Astrocyte (in vitro differentiated cells and primary cell): ENCODE measurements around the gene PLEKHG5. TPM values are rescaled to one million over a fixed set of nuclear protein-coding genes. Genes with fewer than 3 reads are reported as not detected.
A peak's percentile ranks its signal among the peaks of the same experiment; 100 is the strongest.

Experiments used
- DNase-seq: peaks from one replicate; pipeline ENCODE4 v3.0.0-alpha.2; 2010; ENCODE audit warnings: low read depth
- FAIRE-seq: peaks from 2 replicates; lab custom pipeline; 2011; peaks lifted over from hg19 to GRCh38; lab: Jason Lieb, UNC
- H2AFZ ChIP-seq: 2 replicates; pipeline ENCODE4 v1.6.0; 2012; ENCODE audit warnings: low read depth, low read length, inconsistent platforms
- H3K27ac ChIP-seq: 2 replicates; pipeline ENCODE4 v1.5.1; 2011; ENCODE audit warnings: low read depth, low read length, inconsistent platforms
- H3K27me3 ChIP-seq: 2 replicates; pipeline ENCODE4 v1.6.0; 2011; ENCODE audit warnings: low read length, inconsistent platforms; ENCODE audit not compliant: insufficient read depth
- H3K36me3 ChIP-seq: 2 replicates; pipeline ENCODE4 v1.5.1; 2011; ENCODE audit warnings: low read length, inconsistent platforms; ENCODE audit not compliant: insufficient read depth
- H3K4me1 ChIP-seq: 2 replicates; pipeline ENCODE4 v1.5.1; 2011; ENCODE audit warnings: low read length, inconsistent platforms; ENCODE audit not compliant: insufficient read depth
- H3K4me2 ChIP-seq: 2 replicates; pipeline ENCODE4 v1.6.0; 2012; ENCODE audit warnings: low read length, inconsistent platforms
- H3K4me3 ChIP-seq: 2 replicates; pipeline ENCODE4 v1.5.1; 2011; ENCODE audit warnings: low read depth, mild to moderate bottlenecking, low read length, inconsistent platforms; ENCODE audit not compliant: insufficient read depth
- H3K79me2 ChIP-seq: 2 replicates; pipeline ENCODE4 v1.6.0; 2012; ENCODE audit warnings: mild to moderate bottlenecking, low read length, inconsistent platforms; ENCODE audit not compliant: insufficient read depth
- H3K9ac ChIP-seq: 2 replicates; pipeline ENCODE4 v1.6.0; 2012; ENCODE audit warnings: mild to moderate bottlenecking, low read length, inconsistent platforms
- H3K9me3 ChIP-seq: 2 replicates; pipeline ENCODE4 v1.5.1; 2012; ENCODE audit warnings: low read depth, mild to moderate bottlenecking, low read length, inconsistent platforms; ENCODE audit not compliant: insufficient read depth
- H4K20me1 ChIP-seq: 2 replicates; pipeline ENCODE4 v1.6.0; 2012; ENCODE audit warnings: low read length, inconsistent platforms; ENCODE audit not compliant: insufficient read depth
- H3K27ac Mint-ChIP-seq: one replicate; pipeline ENCODE4 v1.8.0; 2021; ENCODE audit warnings: mild to moderate bottlenecking, mixed read lengths; ENCODE audit not compliant: unreplicated experiment
- H3K27me3 Mint-ChIP-seq: one replicate; pipeline ENCODE4 v1.8.0; 2021; ENCODE audit warnings: low read depth, mixed read lengths; ENCODE audit not compliant: unreplicated experiment
- H3K36me3 Mint-ChIP-seq: one replicate; pipeline ENCODE4 v1.8.0; 2021; ENCODE audit warnings: low read depth, mixed read lengths; ENCODE audit not compliant: unreplicated experiment
- H3K4me1 Mint-ChIP-seq: one replicate; pipeline ENCODE4 v1.8.0; 2021; ENCODE audit warnings: low read depth, mixed read lengths; ENCODE audit not compliant: unreplicated experiment
- H3K4me3 Mint-ChIP-seq: one replicate; pipeline ENCODE4 v1.8.0; 2021; ENCODE audit warnings: mild to moderate bottlenecking, moderate library complexity, mixed read lengths; ENCODE audit not compliant: unreplicated experiment
- H3K9me3 Mint-ChIP-seq: one replicate; pipeline ENCODE4 v1.8.0; 2021; ENCODE audit warnings: mild to moderate bottlenecking, mixed read lengths; ENCODE audit not compliant: unreplicated experiment
- EZH2 ChIP-seq: IDR thresholded peaks from 2 replicates; pipeline ENCODE4 v1.6.1; 2012; ENCODE audit warnings: mild to moderate bottlenecking, low read length, inconsistent platforms; ENCODE audit not compliant: insufficient read depth
- total RNA-seq: library from RNA; stranded (reverse); gene quantifications from 2 replicates; pipeline ENCODE4 v1.2.1, GENCODE V29; 2021
- TF ChIP-seq, protein P1 (sequence below): IDR thresholded peaks from 2 replicates; pipeline ENCODE4 v1.5.1; 2011; ENCODE audit warnings: low read depth, mild to moderate bottlenecking, inconsistent platforms, low read length, moderate library complexity; ENCODE audit not compliant: insufficient read depth

Gene PLEKHG5
- total RNA-seq, 1 donor from 2014 or later: 25.1 TPM

DNA sequence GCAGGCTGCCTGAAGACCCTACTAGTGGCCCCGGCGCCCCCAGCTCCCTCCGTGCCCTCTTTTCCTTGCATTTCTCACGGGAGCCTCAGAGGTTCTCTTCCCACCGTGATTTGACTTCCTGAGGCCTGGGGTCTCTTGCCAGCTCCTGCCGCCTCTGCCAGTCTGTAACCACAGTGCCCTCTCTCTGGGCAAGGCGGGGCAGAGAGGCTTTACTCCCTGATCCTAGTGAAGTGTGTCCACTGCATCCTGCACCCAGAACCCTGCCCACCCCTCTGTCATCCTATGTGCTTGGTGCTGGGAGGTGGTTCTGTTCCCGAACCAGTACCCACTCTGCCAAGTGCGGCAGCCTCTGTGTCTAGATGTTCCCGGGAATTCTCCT lies 64.5 kb downstream of the PLEKHG5 start:
- Histone ChIP-seq H2AFZ (no peak overlapping the region), H3K9ac (no peak overlapping the region), H4K20me1 (no peaks in the 10 kb centered on the region), H3K4me2 (no peak overlapping the region), H3K79me2 (no peaks in the 10 kb centered on the region), H3K36me3 (no peaks in the 10 kb centered on the region), H3K4me1 (peaks cover 16% of the 10 kb centered on the region), H3K9me3 (no peaks in the 10 kb centered on the region), H3K27ac (no peak overlapping the region), H3K27me3 (peaks cover 45% of the 10 kb centered on the region), H3K4me3 (no peak overlapping the region)
- H3K36me3 Mint-ChIP-seq: no peaks in the 10 kb centered on the region
- no peak for FAIRE-seq
- no peak for TF ChIP-seq EZH2
- TF ChIP-seq, protein P1, sequence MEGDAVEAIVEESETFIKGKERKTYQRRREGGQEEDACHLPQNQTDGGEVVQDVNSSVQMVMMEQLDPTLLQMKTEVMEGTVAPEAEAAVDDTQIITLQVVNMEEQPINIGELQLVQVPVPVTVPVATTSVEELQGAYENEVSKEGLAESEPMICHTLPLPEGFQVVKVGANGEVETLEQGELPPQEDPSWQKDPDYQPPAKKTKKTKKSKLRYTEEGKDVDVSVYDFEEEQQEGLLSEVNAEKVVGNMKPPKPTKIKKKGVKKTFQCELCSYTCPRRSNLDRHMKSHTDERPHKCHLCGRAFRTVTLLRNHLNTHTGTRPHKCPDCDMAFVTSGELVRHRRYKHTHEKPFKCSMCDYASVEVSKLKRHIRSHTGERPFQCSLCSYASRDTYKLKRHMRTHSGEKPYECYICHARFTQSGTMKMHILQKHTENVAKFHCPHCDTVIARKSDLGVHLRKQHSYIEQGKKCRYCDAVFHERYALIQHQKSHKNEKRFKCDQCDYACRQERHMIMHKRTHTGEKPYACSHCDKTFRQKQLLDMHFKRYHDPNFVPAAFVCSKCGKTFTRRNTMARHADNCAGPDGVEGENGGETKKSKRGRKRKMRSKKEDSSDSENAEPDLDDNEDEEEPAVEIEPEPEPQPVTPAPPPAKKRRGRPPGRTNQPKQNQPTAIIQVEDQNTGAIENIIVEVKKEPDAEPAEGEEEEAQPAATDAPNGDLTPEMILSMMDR: no peak
- H3K9me3 Mint-ChIP-seq: no peaks in the 10 kb centered on the region
- no peak for DNase-seq
- peaks cover 5% of the 10 kb centered on the region for H3K4me1 Mint-ChIP-seq
- no peak overlapping the region for H3K4me3 Mint-ChIP-seq
- H3K27me3 Mint-ChIP-seq: peaks cover 59% of the 10 kb centered on the region
- no peak overlapping the region for H3K27ac Mint-ChIP-seq

DNA sequence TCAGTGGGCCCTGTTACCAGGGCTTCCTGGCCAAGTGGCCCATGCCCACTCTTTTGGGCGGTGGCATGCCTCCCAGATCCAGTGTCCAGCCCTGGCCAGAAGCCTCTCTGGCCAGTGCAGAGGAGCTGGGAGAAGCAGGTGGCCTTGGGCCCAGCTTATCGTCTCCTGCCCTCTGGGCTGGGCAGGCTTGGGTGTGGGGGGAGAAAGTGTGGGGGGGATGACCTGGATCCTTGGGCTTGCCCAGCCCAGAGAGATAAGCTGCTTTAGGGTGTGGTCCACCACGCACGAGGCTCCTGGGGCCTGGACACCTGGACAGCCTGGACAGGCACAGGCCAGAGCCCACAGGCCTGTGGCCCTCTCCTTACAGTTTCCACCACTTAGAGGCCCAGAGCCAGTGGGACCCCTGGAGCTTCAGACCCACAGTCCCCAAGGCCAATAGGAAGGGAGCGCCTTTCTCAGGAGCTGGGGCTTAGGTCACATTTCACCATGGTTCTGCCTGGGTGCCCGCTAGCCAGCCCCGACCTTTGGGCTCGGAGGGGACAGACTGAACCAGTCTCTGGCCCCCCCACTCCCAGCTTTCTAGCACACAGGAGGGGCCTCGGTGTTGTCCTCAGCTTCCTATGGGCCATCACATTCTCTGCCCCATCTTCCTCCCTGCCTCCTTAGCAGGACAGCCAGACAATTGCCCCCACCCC lies 65.0 kb downstream of the PLEKHG5 start:
- Histone ChIP-seq H3K9me3 (no peaks in the 10 kb centered on the region), H3K9ac (no peak overlapping the region), H3K36me3 (no peaks in the 10 kb centered on the region), H3K4me1 (peaks cover 16% of the 10 kb centered on the region), H2AFZ (no peak overlapping the region), H4K20me1 (no peaks in the 10 kb centered on the region), H3K27ac (no peak overlapping the region), H3K4me3 (no peak overlapping the region), H3K4me2 (no peak overlapping the region), H3K79me2 (no peaks in the 10 kb centered on the region), H3K27me3 (peaks cover 48% of the 10 kb centered on the region)
- Mint-ChIP-seq H3K27me3 (peaks cover 62% of the 10 kb centered on the region), H3K27ac (no peak overlapping the region), H3K4me1 (peaks cover 5% of the 10 kb centered on the region), H3K36me3 (no peaks in the 10 kb centered on the region), H3K4me3 (no peak overlapping the region), H3K9me3 (no peaks in the 10 kb centered on the region)
- TF ChIP-seq, protein P1: no peak
- TF ChIP-seq EZH2: no peak
- no peak for FAIRE-seq
- DNase-seq: no peak

DNA sequence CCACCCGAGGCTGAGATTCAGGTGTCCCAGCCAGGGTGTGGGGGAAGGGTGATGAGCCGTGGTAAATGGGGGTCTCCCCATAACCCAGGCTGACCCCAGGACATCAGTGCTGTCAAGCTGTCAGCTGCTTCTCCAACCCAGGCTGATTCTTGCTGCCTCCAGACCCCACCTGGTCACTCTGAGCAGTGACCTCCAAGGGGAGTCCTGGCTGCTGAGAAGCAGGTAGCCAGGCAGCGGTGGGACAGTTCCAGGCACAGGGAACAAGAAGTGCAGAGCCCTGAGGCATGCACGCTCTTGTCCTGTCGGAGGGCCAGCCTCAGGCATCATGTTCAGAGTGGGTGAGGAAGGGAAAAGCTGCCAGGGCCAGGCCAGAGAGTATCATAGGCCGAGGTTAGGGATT lies 65.8 kb downstream of the PLEKHG5 start:
- no peak overlapping the region for H3K4me3 ChIP-seq
- FAIRE-seq (no peak), DNase-seq (no peak)
- H3K9me3 Mint-ChIP-seq: no peaks in the 10 kb centered on the region
- H3K9me3 ChIP-seq: no peaks in the 10 kb centered on the region
- H3K4me1 ChIP-seq: peaks cover 16% of the 10 kb centered on the region
- H3K4me2 ChIP-seq: no peak overlapping the region
- H3K36me3 Mint-ChIP-seq: no peaks in the 10 kb centered on the region
- no peak overlapping the region for H3K27ac ChIP-seq
- TF ChIP-seq, protein P1: no peak
- no peak for TF ChIP-seq EZH2
- no peaks in the 10 kb centered on the region for H3K79me2 ChIP-seq
- no peak overlapping the region for H3K9ac ChIP-seq
- no peak overlapping the region for H3K27ac Mint-ChIP-seq
- no peaks in the 10 kb centered on the region for H4K20me1 ChIP-seq
- H3K4me1 Mint-ChIP-seq: peaks cover 5% of the 10 kb centered on the region
- peak overlapping the region; percentile 41 for H3K4me3 Mint-ChIP-seq
- peaks cover 67% of the 10 kb centered on the region for H3K27me3 Mint-ChIP-seq
- no peak overlapping the region for H2AFZ ChIP-seq
- peaks cover 51% of the 10 kb centered on the region for H3K27me3 ChIP-seq
- H3K36me3 ChIP-seq: no peaks in the 10 kb centered on the region
